ENCODE results near the gene FNDC3B.
A peak's percentile ranks its signal among the peaks of the same experiment; 100 is the strongest.

FNDC3B gene

DNA sequence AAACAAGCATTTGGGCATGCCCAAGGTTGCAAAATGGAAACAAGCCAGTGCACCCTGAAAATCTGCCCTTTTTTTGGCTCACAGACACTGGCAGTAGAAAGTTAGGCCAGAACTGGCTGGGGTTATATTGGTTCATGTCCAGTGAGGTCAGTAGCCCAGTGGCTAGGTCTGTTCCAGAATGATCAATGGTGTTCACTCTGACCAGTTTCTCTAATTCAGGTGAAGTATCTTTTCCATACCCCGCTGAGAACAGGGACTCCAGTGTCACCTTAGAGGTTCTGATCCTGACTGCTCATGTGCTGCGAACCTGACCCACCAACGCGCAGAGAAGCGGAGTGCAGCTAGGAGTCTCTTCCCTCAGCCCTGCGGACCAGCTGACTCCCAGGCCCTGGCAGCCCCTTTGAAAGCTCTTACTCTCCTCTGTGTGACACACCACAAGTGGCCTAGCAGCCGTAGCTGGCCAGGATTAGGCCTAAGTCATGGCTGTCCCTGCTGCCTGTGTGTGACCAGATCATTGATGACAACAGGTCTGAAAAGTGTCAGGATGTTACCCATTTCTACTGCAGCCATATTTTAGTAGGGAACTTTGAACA lies 285.3 kb downstream of the FNDC3B start:
- TF ChIP-seq ZFX (IDR thresholded peaks at IDR 0.05; ENCODE audit: borderline replicate concordance), result no peak
- TF ChIP-seq, protein P1, sequence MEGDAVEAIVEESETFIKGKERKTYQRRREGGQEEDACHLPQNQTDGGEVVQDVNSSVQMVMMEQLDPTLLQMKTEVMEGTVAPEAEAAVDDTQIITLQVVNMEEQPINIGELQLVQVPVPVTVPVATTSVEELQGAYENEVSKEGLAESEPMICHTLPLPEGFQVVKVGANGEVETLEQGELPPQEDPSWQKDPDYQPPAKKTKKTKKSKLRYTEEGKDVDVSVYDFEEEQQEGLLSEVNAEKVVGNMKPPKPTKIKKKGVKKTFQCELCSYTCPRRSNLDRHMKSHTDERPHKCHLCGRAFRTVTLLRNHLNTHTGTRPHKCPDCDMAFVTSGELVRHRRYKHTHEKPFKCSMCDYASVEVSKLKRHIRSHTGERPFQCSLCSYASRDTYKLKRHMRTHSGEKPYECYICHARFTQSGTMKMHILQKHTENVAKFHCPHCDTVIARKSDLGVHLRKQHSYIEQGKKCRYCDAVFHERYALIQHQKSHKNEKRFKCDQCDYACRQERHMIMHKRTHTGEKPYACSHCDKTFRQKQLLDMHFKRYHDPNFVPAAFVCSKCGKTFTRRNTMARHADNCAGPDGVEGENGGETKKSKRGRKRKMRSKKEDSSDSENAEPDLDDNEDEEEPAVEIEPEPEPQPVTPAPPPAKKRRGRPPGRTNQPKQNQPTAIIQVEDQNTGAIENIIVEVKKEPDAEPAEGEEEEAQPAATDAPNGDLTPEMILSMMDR (IDR thresholded peaks at IDR 0.05), result no peak
- H3K27ac ChIP-seq, result no peak overlapping the region

DNA sequence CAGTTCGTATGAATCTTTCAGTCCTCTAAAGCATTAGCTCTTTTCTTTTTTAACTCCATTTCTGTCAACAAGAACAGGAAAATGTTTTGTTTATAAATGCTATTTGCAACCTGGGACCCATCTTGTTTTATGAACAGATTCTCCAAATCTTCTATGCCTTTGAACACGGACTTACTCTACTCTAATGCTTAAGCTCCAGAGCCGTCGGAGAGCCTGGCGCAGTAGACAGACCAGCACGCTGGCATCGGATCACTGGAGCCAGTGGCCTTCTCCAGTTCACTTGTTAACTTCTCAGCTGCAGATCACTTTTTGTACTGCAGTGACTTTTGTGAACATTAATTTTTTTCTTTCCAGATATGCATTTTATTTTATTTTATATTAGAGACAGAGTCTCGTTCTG lies 286.1 kb downstream of the FNDC3B start:
- TF ChIP-seq, protein P1 (IDR thresholded peaks at IDR 0.05), result no peak
- TF ChIP-seq ZFX (IDR thresholded peaks at IDR 0.05; ENCODE audit: borderline replicate concordance), result no peak
- no peak overlapping the region for H3K27ac ChIP-seq

DNA sequence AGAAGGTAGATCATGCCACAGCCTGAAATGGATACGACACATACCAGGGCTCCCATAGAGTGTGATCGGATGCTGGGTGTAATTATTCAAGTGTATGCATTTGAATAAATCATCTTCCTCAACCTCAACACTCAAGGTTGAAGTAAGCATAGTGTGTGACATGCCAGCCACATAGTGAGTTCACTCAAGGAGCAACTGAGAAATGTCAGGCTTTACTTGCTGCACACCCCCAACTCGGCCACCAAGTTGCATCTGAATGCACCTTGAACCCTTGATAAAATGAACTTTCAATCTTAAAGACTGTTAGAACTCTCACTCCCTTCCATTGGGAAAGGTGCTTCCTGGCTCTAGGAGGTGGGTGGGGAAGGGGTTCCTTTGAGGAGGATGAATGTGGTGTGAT lies 287.6 kb downstream of the FNDC3B start:
- H3K27ac ChIP-seq, result no peak overlapping the region
- TF ChIP-seq, protein P1 (IDR thresholded peaks at IDR 0.05), result no peak
- TF ChIP-seq ZFX (IDR thresholded peaks at IDR 0.05; ENCODE audit: borderline replicate concordance), result no peak

DNA sequence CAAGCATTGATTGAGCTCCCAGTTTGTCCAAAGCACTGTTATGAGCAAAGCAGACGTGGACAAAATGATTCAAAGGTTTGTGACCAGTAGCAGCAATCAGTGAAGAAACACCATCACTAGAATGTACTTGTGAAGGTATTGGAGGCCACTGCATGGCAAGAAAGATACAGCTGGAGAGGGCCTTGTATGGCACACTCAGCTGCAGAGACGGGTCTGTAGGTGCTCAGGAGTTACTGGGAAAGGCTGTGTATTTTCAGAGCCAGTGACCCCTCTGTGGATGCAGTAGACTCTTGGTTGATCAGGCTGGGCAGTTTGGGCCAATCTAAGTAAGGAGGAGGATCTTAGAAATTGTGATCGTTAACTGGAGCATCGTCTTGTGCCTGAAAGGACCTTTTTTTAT lies 288.9 kb downstream of the FNDC3B start:
- no peak for TF ChIP-seq ZFX (IDR thresholded peaks at IDR 0.05; ENCODE audit: borderline replicate concordance)
- TF ChIP-seq, protein P1 (IDR thresholded peaks at IDR 0.05), result no peak

DNA sequence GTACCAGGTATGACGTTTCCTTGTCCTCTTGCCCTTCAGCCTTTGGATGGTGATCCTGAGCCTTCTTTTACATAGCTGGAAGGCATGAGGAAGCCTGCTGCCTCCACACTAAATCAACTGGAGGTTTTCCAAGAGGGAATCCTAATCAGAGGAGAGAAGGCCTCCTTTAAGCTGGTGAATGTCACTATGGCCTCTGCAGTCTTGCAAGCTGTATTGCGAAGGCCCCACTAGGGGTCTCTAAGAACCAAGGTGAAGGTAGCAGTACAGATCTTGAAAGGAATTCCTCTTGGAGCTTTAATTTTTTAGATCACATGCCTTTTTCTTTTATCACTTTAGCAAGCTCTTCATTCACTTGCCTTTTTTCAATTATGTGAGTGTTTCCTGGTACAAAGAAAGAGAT lies 289.7 kb downstream of the FNDC3B start:
- no peak for TF ChIP-seq ZFX (IDR thresholded peaks at IDR 0.05; ENCODE audit: borderline replicate concordance)
- H3K27ac ChIP-seq, result no peak overlapping the region

More for the DNA sequence above, 288.9 kb downstream of the FNDC3B start:
- H3K27ac ChIP-seq, result no peak overlapping the region

DNA sequence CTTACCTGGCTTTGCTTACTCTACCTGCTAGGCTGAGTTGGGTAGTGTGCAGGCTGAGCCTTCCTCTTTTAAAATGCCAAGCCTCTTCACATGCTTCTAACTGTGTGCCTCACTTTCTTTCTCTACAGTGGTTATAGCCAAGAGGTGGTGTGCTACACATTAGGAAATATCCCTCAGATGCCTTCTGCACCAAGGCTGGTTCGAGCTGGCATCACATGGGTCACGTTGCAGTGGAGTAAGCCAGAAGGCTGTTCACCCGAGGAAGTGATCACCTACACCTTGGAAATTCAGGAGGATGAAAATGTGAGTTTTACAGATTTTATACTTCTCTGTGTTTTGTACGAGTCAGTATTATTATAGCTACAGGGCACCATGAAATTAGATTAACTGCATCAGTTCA lies 291.0 kb downstream of the FNDC3B start:
- TF ChIP-seq, protein P1 (IDR thresholded peaks at IDR 0.05), result no peak
- no peak for TF ChIP-seq ZFX (IDR thresholded peaks at IDR 0.05; ENCODE audit: borderline replicate concordance)

DNA sequence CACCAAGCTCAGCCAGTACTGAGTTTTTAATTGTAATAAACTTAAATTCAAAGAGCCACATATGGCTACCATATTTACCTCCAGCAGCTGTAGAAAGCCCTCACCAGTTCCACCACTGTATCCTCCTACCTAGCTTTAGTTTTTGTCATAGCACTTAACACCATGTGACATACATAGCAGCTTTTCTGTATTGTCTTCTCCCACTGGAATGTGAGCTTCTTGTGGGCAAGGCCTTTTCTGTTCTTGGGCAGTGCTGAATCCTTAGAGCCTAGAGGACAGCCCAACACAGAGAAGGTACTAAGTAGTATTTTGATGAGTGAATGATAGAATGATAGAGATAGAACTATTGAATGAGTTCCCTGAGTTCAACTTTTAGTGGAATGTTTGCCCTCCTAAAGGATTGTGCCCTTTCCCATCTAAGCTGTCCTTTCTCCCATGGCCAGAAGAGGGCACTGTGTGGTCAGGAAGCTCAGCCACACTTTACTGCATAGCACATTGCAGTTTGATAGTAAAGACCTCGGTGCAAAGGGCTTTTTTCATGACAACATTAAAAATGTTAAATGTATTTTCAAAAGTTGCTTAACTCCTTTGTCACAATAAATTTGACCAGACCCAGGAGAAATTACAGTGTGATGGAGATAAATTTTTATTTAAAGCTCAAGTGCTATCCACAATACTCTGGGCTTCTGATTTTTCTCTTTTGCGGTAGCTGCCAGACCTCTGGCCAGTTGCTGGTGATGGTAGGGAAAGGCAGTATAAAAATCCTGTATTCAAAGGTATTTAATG lies 293.1 kb downstream of the FNDC3B start:
- no peak overlapping the region for H3K27ac ChIP-seq

More for the DNA sequence above, 291.0 kb downstream of the FNDC3B start:
- no peak overlapping the region for H3K27ac ChIP-seq

More for the DNA sequence above, 293.1 kb downstream of the FNDC3B start:
- no peak for TF ChIP-seq ZFX (IDR thresholded peaks at IDR 0.05; ENCODE audit: borderline replicate concordance)
- TF ChIP-seq, protein P1 (IDR thresholded peaks at IDR 0.05), result peak; percentile 95
